SK-N-SH treated with all-trans-retinoic acid at 6 μM for 48 hours (cell line): ENCODE results near the gene USP22.
"Not testable (repeated sequence)": the region's sequence is repeated elsewhere in the genome, so short reads cannot be mapped to it uniquely, and the experiment has no call there.

Source experiments
- ATAC-seq: fragments of 200-7000 bp; cut with Tn5 transposase; 3 replicates; pipeline ENCODE4 v1.9.1; 2020; ENCODE audit warnings: mild to moderate bottlenecking, moderate library complexity
- ARNTL ChIP-seq: fragments of 450-650 bp; formaldehyde crosslinking; IDR thresholded peaks from 2 replicates; pipeline ENCODE4 v1.5.0; 2020; ENCODE audit warnings: low read depth, mild to moderate bottlenecking, moderate library complexity, borderline replicate concordance
- CSDC2 ChIP-seq: fragments of 250-450 bp; sonication (Bioruptor Pico); IDR thresholded peaks from 2 replicates; pipeline ENCODE4 v1.5.0; 2020; ENCODE audit warnings: mild to moderate bottlenecking, moderate library complexity
- ESRRG ChIP-seq: fragments of 250-450 bp; sonication (Bioruptor Pico); IDR thresholded peaks from 2 replicates; pipeline ENCODE4 v1.6.1; 2021; ENCODE audit warnings: mild to moderate bottlenecking
- GLIS3 ChIP-seq: fragments of 250-450 bp; sonication (Bioruptor Pico); IDR thresholded peaks from 2 replicates; pipeline ENCODE4 v1.5.0; 2020; ENCODE audit warnings: mild to moderate bottlenecking, moderate library complexity
- ISL1 ChIP-seq: fragments of 250-450 bp; sonication (Bioruptor Pico); IDR thresholded peaks from 2 replicates; pipeline ENCODE4 v2.1.2; 2022; ENCODE audit warnings: mild to moderate bottlenecking, moderate library complexity
- OSR1 ChIP-seq: fragments of 250-450 bp; sonication (Bioruptor Pico); IDR thresholded peaks from 2 replicates; pipeline ENCODE4 v1.8.0; 2022; ENCODE audit warnings: moderate library complexity, mild to moderate bottlenecking, inconsistent platforms
- PPARA ChIP-seq: fragments of 250-450 bp; sonication (Bioruptor Pico); IDR thresholded peaks from 2 replicates; pipeline ENCODE4 v1.5.0; 2020; ENCODE audit warnings: mild to moderate bottlenecking, borderline replicate concordance
- RARB ChIP-seq: fragments of 250-450 bp; sonication (Bioruptor Pico); IDR thresholded peaks from 2 replicates; pipeline ENCODE4 v1.8.0; 2021; ENCODE audit warnings: mild to moderate bottlenecking, moderate library complexity
- SNAI2 ChIP-seq: fragments of 250-450 bp; sonication (Bioruptor Pico); IDR thresholded peaks from 2 replicates; pipeline ENCODE4 v1.5.0; 2020; ENCODE audit warnings: mild to moderate bottlenecking, moderate library complexity
- TCF4 ChIP-seq: fragments of 250-450 bp; sonication (Bioruptor Pico); IDR thresholded peaks from 2 replicates; pipeline ENCODE4 v1.8.0; 2021; ENCODE audit warnings: mild to moderate bottlenecking, moderate library complexity, borderline replicate concordance
- TOX ChIP-seq: fragments of 250-450 bp; sonication (Bioruptor Pico); IDR thresholded peaks from 2 replicates; pipeline ENCODE4 v1.8.0; 2021; ENCODE audit warnings: mild to moderate bottlenecking, moderate library complexity, borderline replicate concordance
- ZC3H10 ChIP-seq: fragments of 250-450 bp; sonication (Bioruptor Pico); IDR thresholded peaks from 2 replicates; pipeline ENCODE4 v1.5.1; 2021; ENCODE audit warnings: mild to moderate bottlenecking, moderate library complexity
- ZFP3 ChIP-seq: fragments of 250-450 bp; sonication (Bioruptor Pico); IDR thresholded peaks from 2 replicates; pipeline ENCODE4 v1.5.0; 2020; ENCODE audit warnings: mild to moderate bottlenecking, moderate library complexity
- ZFP30 ChIP-seq: fragments of 450-650 bp; formaldehyde crosslinking; IDR thresholded peaks from 2 replicates; pipeline ENCODE4 v1.5.0; 2022; ENCODE audit warnings: mild to moderate bottlenecking, moderate library complexity
- ZNF565 ChIP-seq: fragments of 450-650 bp; formaldehyde crosslinking; conservative IDR thresholded peaks from 2 replicates; pipeline ENCODE4 v1.5.0; 2020; ENCODE audit warnings: low read depth, mild to moderate bottlenecking, moderate library complexity
- ZNF70 ChIP-seq: fragments of 450-650 bp; formaldehyde crosslinking; IDR thresholded peaks from 2 replicates; pipeline ENCODE4 v1.5.0; 2020; ENCODE audit warnings: mild to moderate bottlenecking, moderate library complexity
- ZNF8 ChIP-seq: fragments of 450-650 bp; formaldehyde crosslinking; IDR thresholded peaks from 2 replicates; pipeline ENCODE4 v1.5.0; 2020; ENCODE audit warnings: mild to moderate bottlenecking, moderate library complexity
- TF ChIP-seq, protein P1 (sequence below): fragments of 250-450 bp; sonication (Bioruptor Pico); IDR thresholded peaks from 2 replicates; pipeline ENCODE4 v1.8.0; 2020; ENCODE audit warnings: mild to moderate bottlenecking, moderate library complexity, borderline replicate concordance
- TF ChIP-seq, protein P2 (sequence below): fragments of 250-450 bp; sonication (Bioruptor Pico); IDR thresholded peaks from 2 replicates; pipeline ENCODE4 v1.8.0; 2021; ENCODE audit warnings: low read depth, mild to moderate bottlenecking, moderate library complexity, borderline replicate concordance
- TF ChIP-seq, protein P3 (sequence below): fragments of 250-450 bp; sonication (Bioruptor Pico); IDR thresholded peaks from 2 replicates; pipeline ENCODE4 v1.5.0; 2020; ENCODE audit warnings: mild to moderate bottlenecking, moderate library complexity
- TF ChIP-seq, protein P4 (sequence below): fragments of 250-450 bp; sonication (Bioruptor Pico); IDR thresholded peaks from 2 replicates; pipeline ENCODE4 v1.5.1; 2020; ENCODE audit warnings: low read depth, mild to moderate bottlenecking, moderate library complexity
- TF ChIP-seq, protein P5 (sequence below): fragments of 250-450 bp; sonication (Bioruptor Pico); IDR thresholded peaks from 2 replicates; pipeline ENCODE4 v1.5.1; 2021; ENCODE audit warnings: mild to moderate bottlenecking, moderate library complexity

The USP22 gene

DNA sequence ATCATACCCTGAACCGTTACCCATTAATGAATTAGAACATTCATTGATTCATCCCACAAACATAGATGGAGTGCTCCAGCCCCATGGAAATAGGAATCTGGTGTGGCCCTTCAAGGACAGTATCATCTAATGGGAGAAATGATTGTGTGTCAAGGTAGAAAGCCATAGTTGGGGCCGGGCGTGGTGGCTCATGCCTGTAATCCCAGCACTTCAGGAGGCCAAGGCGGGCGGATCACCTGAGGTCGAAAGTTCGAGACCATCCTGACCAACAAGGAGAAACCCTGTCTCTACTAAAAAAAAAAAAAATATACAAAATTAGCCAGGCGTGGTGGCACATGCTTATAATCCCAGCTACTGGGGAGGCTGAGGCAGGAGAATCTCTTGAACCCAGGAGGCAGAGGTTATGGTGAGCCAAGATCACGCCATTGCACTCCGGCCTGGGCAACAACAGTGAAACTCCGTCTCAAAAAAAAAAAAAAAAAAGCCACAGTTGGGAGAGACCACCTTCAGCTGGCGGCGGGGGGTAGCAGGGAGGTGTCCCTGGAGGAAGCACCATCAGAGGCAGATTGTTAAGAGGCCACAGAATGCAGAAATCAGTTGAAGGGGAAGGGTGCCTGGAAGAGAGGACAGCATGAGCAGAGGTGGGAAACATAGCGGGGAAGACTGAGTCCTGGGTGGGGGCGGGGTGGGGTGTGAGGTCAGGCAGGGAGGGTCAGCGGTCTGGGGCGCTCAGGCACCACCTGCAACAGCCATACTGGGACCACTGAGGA is 60.0 kb downstream of the USP22 start:
- no peak for ATAC-seq
- TF ChIP-seq ZNF8 (CRISPR knock-in tag) = no peak

DNA sequence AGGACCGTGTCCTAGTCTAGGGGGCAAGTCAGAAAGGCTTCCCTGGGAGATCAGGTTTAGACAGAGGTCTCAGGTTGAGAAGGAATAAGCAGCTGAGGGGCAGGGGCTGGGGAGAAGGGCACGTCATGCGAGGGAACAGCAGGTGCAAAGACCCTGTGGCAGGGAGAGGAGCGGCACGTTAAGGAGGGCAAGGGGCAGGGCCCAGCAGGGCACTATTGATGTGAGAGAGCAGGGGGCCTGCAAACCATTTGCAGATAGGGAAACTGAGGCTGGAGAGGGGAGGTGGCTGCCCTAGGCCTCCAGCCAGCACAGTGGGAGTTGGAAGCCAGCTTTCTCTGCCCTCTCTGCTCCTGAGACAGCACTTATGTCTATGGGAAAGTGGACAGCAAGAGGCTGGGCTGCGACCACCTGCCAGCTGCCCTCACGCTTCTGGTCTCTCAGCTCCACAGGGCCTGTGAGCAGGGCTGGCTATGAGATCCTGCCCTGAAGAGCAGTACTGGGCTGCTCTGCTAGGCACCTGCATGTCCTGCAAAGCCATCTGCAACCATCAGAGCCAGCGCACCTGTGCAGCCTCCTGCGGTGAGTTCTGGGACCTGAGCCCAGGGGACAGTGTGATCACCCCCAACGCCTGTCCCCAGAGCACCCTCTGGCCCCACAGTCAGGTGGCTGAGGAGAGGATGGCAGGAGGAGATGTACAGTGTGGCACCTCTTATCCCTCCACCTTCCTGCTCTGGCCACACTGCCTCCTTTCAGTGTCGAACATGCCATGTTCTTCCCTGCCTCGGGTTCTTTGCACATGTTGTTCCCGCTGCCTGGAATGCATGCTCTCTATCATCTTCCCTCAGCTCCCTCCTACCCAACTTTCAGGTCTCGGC is 61.5 kb downstream of the USP22 start:
- TF ChIP-seq TOX = no peak
- no peak for TF ChIP-seq ISL1 (CRISPR knock-in tag)
- no peak for TF ChIP-seq OSR1 (CRISPR knock-in tag)
- TF ChIP-seq CSDC2 (CRISPR knock-in tag) = no peak
- no peak for TF ChIP-seq ZFP3
- TF ChIP-seq ZFP30 = no peak
- no peak for TF ChIP-seq ZC3H10
- no peak for TF ChIP-seq GLIS3 (CRISPR knock-in tag)
- no peak for TF ChIP-seq TCF4 (CRISPR knock-in tag)
- no peak for TF ChIP-seq RARB
- no peak for TF ChIP-seq ARNTL (CRISPR knock-in tag)
- TF ChIP-seq, protein P1, sequence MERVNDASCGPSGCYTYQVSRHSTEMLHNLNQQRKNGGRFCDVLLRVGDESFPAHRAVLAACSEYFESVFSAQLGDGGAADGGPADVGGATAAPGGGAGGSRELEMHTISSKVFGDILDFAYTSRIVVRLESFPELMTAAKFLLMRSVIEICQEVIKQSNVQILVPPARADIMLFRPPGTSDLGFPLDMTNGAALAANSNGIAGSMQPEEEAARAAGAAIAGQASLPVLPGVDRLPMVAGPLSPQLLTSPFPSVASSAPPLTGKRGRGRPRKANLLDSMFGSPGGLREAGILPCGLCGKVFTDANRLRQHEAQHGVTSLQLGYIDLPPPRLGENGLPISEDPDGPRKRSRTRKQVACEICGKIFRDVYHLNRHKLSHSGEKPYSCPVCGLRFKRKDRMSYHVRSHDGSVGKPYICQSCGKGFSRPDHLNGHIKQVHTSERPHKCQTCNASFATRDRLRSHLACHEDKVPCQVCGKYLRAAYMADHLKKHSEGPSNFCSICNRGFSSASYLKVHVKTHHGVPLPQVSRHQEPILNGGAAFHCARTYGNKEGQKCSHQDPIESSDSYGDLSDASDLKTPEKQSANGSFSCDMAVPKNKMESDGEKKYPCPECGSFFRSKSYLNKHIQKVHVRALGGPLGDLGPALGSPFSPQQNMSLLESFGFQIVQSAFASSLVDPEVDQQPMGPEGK (CRISPR knock-in tag) = no peak
- no peak for TF ChIP-seq ZNF565 (CRISPR knock-in tag)
- no peak for TF ChIP-seq ZNF70
- TF ChIP-seq, protein P2, sequence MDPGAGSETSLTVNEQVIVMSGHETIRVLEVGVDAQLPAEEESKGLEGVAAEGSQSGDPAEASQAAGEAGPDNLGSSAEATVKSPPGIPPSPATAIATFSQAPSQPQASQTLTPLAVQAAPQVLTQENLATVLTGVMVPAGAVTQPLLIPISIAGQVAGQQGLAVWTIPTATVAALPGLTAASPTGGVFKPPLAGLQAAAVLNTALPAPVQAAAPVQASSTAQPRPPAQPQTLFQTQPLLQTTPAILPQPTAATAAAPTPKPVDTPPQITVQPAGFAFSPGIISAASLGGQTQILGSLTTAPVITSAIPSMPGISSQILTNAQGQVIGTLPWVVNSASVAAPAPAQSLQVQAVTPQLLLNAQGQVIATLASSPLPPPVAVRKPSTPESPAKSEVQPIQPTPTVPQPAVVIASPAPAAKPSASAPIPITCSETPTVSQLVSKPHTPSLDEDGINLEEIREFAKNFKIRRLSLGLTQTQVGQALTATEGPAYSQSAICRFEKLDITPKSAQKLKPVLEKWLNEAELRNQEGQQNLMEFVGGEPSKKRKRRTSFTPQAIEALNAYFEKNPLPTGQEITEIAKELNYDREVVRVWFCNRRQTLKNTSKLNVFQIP (CRISPR knock-in tag) = no peak

DNA sequence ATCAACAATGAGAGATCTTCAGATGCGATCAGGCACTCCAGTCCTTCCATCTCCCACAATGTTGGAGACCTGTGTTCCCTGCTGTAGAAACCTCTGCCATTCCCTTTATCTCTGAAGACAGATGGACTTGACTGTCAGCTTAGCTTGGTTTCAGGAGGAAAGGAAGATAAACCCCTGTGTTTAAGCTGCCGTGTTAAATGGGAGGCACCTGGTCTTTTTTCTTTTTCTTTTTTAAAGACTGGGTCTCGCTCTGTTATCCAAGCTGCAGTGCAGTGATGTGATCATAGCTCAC is 63.1 kb downstream of the USP22 start:
- ATAC-seq = no peak
- no peak for TF ChIP-seq ZNF70
- no peak for TF ChIP-seq GLIS3 (CRISPR knock-in tag)
- TF ChIP-seq, protein P2 (CRISPR knock-in tag) = no peak
- TF ChIP-seq SNAI2 (CRISPR knock-in tag) = no peak
- TF ChIP-seq TCF4 (CRISPR knock-in tag) = no peak
- no peak for TF ChIP-seq ZC3H10
- no peak for TF ChIP-seq ISL1 (CRISPR knock-in tag)
- TF ChIP-seq, protein P3, sequence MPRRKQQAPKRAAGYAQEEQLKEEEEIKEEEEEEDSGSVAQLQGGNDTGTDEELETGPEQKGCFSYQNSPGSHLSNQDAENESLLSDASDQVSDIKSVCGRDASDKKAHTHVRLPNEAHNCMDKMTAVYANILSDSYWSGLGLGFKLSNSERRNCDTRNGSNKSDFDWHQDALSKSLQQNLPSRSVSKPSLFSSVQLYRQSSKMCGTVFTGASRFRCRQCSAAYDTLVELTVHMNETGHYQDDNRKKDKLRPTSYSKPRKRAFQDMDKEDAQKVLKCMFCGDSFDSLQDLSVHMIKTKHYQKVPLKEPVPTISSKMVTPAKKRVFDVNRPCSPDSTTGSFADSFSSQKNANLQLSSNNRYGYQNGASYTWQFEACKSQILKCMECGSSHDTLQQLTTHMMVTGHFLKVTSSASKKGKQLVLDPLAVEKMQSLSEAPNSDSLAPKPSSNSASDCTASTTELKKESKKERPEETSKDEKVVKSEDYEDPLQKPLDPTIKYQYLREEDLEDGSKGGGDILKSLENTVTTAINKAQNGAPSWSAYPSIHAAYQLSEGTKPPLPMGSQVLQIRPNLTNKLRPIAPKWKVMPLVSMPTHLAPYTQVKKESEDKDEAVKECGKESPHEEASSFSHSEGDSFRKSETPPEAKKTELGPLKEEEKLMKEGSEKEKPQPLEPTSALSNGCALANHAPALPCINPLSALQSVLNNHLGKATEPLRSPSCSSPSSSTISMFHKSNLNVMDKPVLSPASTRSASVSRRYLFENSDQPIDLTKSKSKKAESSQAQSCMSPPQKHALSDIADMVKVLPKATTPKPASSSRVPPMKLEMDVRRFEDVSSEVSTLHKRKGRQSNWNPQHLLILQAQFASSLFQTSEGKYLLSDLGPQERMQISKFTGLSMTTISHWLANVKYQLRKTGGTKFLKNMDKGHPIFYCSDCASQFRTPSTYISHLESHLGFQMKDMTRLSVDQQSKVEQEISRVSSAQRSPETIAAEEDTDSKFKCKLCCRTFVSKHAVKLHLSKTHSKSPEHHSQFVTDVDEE (CRISPR knock-in tag) = no peak
- no peak for TF ChIP-seq ESRRG (CRISPR knock-in tag)
- no peak for TF ChIP-seq TOX
- no peak for TF ChIP-seq ZNF565 (CRISPR knock-in tag)
- TF ChIP-seq ARNTL (CRISPR knock-in tag) = no peak
- no peak for TF ChIP-seq ZNF8 (CRISPR knock-in tag)
- TF ChIP-seq ZFP30 = no peak
- TF ChIP-seq CSDC2 (CRISPR knock-in tag) = no peak
- TF ChIP-seq, protein P4, sequence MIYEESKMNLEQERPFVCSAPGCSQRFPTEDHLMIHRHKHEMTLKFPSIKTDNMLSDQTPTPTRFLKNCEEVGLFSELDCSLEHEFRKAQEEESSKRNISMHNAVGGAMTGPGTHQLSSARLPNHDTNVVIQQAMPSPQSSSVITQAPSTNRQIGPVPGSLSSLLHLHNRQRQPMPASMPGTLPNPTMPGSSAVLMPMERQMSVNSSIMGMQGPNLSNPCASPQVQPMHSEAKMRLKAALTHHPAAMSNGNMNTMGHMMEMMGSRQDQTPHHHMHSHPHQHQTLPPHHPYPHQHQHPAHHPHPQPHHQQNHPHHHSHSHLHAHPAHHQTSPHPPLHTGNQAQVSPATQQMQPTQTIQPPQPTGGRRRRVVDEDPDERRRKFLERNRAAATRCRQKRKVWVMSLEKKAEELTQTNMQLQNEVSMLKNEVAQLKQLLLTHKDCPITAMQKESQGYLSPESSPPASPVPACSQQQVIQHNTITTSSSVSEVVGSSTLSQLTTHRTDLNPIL (CRISPR knock-in tag) = no peak
- TF ChIP-seq, protein P5, sequence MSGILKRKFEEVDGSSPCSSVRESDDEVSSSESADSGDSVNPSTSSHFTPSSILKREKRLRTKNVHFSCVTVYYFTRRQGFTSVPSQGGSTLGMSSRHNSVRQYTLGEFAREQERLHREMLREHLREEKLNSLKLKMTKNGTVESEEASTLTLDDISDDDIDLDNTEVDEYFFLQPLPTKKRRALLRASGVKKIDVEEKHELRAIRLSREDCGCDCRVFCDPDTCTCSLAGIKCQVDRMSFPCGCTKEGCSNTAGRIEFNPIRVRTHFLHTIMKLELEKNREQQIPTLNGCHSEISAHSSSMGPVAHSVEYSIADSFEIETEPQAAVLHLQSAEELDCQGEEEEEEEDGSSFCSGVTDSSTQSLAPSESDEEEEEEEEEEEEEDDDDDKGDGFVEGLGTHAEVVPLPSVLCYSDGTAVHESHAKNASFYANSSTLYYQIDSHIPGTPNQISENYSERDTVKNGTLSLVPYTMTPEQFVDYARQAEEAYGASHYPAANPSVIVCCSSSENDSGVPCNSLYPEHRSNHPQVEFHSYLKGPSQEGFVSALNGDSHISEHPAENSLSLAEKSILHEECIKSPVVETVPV (CRISPR knock-in tag) = no peak
- no peak for TF ChIP-seq OSR1 (CRISPR knock-in tag)
- TF ChIP-seq PPARA (CRISPR knock-in tag) = no peak
- TF ChIP-seq ZFP3 = no peak

More for the DNA sequence above, 61.5 kb downstream of the USP22 start:
- ATAC-seq = no peak

DNA sequence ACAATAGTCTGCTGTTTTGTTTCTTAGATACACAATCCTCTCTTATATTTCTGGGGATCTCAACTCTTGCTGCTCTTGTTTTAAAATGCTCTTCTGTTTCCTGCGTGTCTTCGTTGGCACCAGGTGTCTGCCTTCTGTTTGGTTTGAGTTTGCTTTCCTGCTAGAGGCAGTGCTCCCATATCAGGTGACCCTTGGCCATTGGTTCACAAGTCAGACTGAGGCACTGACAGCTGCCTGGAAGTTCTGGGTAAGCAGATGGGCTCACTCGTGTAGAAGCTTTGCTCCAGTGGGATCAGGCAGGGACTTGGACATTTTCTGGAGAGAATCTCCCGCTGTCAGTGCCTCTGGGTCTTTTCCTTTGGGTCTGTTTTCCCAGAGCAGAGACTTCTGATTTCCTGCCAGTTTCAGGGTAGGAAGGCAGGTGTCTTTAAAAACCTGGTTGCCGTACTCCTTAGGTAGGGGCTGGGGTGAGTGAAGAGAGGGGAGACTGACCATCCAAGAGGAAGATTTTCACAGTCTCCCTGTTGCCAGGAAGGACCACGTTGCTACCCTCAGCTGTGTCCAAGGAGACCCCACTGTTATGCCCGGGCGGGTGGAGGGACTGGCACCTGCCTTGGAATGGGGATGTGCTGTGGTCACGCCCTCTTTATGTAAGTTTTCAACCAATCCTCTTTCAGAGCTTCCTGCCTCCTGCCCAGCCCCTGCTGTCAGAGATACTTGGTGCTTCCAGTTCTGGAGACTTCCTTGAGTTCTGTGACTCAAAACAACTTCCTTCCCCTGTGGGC is 63.6 kb downstream of the USP22 start:
- ATAC-seq = not testable (repeated sequence)
